ENCODE measurements around the gene SLC16A7.

DNA sequence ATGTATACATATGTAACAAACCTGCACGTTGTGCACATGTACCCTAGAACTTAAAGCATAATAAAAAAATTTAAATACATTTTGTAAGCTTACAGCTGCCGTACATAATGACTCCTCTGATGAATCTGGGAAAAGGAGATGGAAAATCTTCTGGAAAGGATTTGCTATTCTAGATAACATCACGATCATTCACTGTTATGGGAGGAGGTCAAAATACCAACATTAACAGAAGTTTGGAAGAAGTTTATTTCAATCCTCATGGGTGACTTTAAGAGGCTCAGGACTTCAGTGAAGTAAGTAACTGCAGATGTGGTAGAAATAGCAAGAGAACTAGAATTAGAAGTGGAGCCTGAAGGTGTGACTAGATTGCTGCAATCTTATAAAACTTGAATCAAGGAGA is 172.2 kb downstream of the SLC16A7 start:
- no peak for TF ChIP-seq YY1 (IDR thresholded peaks at IDR 0.05; ENCODE audit: insufficient read depth, insufficient read length)
- no peak for TF ChIP-seq SUZ12 (IDR thresholded peaks at IDR 0.05; ENCODE audit: extremely low read depth, insufficient read depth, insufficient read length)
- no peak for TF ChIP-seq ZNF274 (IDR thresholded peaks at IDR 0.05; ENCODE audit: low read depth, low read length)
